Measurements from ENCODE around the gene RHOBTB3.

DNA sequence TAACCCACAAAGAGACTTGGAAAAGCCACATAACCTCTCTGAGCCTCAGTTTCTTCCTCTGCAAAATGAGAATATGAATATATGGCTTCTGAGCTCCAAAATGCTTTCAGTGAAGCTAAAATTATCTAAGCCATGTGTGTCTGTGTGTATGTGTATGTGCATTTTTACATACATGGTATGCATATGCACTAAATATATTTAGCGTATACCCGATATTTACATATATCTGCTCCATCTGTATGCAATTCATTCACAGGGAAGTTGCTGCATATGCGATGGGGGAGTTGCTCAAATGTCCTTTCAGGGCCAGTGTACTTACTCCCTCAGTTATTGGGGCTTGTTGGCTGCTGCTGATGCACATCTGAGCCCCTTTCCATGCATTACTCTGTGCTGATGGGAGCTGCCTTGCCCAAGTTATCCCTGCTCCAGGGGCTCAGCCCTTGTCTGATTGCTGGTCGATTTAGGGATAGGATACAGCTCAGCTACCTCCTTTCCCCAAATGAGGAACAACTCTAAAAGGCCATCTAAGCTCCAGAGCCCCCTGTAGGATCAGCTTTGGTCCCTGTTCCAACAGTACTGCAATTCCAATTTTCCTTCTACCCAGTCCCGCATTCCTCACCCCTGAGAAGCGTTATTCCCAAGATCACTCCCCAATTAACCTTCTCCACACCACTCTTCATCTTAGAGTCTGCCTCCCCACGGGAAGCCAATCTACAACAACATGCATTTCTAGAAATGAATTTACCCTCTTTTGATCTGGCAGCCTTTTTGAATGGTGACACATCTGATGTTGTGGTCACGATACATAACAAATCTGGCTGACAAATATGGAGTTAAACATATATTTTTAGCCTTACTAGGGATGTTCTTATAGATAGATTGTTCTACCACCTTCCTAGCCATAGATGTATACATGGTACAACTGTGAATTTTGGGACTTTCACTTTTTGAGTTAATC lies 15.9 kb downstream of the RHOBTB3 start:
- TF ChIP-seq, protein P1, sequence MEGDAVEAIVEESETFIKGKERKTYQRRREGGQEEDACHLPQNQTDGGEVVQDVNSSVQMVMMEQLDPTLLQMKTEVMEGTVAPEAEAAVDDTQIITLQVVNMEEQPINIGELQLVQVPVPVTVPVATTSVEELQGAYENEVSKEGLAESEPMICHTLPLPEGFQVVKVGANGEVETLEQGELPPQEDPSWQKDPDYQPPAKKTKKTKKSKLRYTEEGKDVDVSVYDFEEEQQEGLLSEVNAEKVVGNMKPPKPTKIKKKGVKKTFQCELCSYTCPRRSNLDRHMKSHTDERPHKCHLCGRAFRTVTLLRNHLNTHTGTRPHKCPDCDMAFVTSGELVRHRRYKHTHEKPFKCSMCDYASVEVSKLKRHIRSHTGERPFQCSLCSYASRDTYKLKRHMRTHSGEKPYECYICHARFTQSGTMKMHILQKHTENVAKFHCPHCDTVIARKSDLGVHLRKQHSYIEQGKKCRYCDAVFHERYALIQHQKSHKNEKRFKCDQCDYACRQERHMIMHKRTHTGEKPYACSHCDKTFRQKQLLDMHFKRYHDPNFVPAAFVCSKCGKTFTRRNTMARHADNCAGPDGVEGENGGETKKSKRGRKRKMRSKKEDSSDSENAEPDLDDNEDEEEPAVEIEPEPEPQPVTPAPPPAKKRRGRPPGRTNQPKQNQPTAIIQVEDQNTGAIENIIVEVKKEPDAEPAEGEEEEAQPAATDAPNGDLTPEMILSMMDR (IDR thresholded peaks at IDR 0.05): no peak
- TF ChIP-seq SIN3A (IDR thresholded peaks at IDR 0.05; ENCODE audit: borderline replicate concordance, insufficient read depth, low read depth, low read length) (no peak), POLR2AphosphoS5 (IDR thresholded peaks at IDR 0.05; ENCODE audit: low read depth, low read length) (no peak)

All from Panc1 (cell line).